B cell (primary cell): ENCODE data around the gene TYW5. TPM values are rescaled to one million over a fixed set of nuclear protein-coding genes. Genes with fewer than 3 reads are reported as not detected.

ENCODE experiments used
- polyA plus RNA-seq: library from polyadenylated mRNA; depleted of rRNA; stranded (reverse); fragments of >200 nt; gene quantifications from 2 replicates; pipeline ENCODE4 v1.2.3, GENCODE V29; 2012
- small RNA-seq: library from RNA; depleted of rRNA; stranded (forward); fragments of <200 nt; gene quantifications from one replicate; pipeline ENCODE3, GENCODE V24; 2012; ENCODE audit warnings: low replicate concordance, low read depth; ENCODE audit not compliant: insufficient read length
- total RNA-seq, 2 donors: library from RNA; stranded (reverse); fragments of 120-200 nt in 1 of 2; gene quantifications; 1 replicate in 1 of 2; 2 replicates in 1 of 2; pipeline versions ENCODE4 v1.2.3 to v1.2.4, GENCODE V29; 2013 to 2022

Gene TYW5
- total and polyA plus RNA-seq, 2 donors (not counting 1 experiment from before 2014, with no cell fraction given), result 4.5 to 15.0 TPM

Small RNA genes within 50 kb of the gene (small RNA-seq; reads per million reads assigned to genes)
- gene RN7SL717P, result not detected

Other genes with a start within 250 kb of the TYW5 start
- gene FTCDNL1, start 104.3 kb downstream of the TYW5 start, total RNA-seq, result 1.6 and 1.9 TPM in 2 replicates
- 0.55 and 1.7 TPM in 2 replicates for gene FTCDNL1, start 104.3 kb downstream of the TYW5 start, polyA plus RNA-seq
- gene C2orf69, start 44.2 kb downstream of the TYW5 start, total RNA-seq, result 12.8 and 12.9 TPM in 2 replicates
- gene C2orf69, start 44.2 kb downstream of the TYW5 start, polyA plus RNA-seq, result 3.7 and 9.1 TPM in 2 replicates
- gene MAIP1, start 91 bp upstream of the TYW5 start, total RNA-seq, result 15.7 and 15.8 TPM in 2 replicates
- 4.6 and 14.4 TPM in 2 replicates for gene MAIP1, start 91 bp upstream of the TYW5 start, polyA plus RNA-seq